WTC11 (cell line): ENCODE results near the gene PSMC3. TPM values are rescaled to one million over a fixed set of nuclear protein-coding genes. Genes with fewer than 3 reads are reported as not detected.

Source experiments
- ATAC-seq: fragments of 200-7000 bp; cut with Tn5 transposase; 2 replicates; pipeline ENCODE4 v1.10.0; 2021; ENCODE audit warnings: mild to moderate bottlenecking, moderate library complexity
- CTCF ChIA-PET: fragments of 300-600 bp; sonication (Branson Sonifier 250); formaldehyde crosslinking; loops from one replicate; lab custom pipeline; 2021; ENCODE audit warnings: antibody characterized with exemption; lab: Charles Lee
- POLR2A ChIA-PET: fragments of 350-600 bp; sonication (Branson Sonifier 250); formaldehyde crosslinking; loops from one replicate; lab custom pipeline; 2021; ENCODE audit warnings: antibody characterized with exemption; lab: Charles Lee
- DNase-seq: peaks from one replicate; pipeline ENCODE4 v3.0.0; 2021; ENCODE audit warnings: low spot score
- H3K27ac Mint-ChIP-seq: 2 replicates; pipeline ENCODE4 v1.8.0; 2021; ENCODE audit warnings: mixed read lengths
- H3K27me3 Mint-ChIP-seq: 2 replicates; pipeline ENCODE4 v1.8.0; 2021; ENCODE audit warnings: low read depth, mild to moderate bottlenecking, moderate library complexity, mixed read lengths
- H3K36me3 Mint-ChIP-seq: 2 replicates; pipeline ENCODE4 v1.8.0; 2021; ENCODE audit warnings: mixed read lengths
- H3K4me1 Mint-ChIP-seq: 2 replicates; pipeline ENCODE4 v1.8.0; 2022; ENCODE audit warnings: mixed read lengths
- H3K4me3 Mint-ChIP-seq: 2 replicates; pipeline ENCODE4 v1.8.0; 2021; ENCODE audit warnings: mild to moderate bottlenecking, moderate library complexity, mixed read lengths
- H3K9me3 Mint-ChIP-seq: 2 replicates; pipeline ENCODE4 v1.8.0; 2021; ENCODE audit warnings: mixed read lengths
- E2F1 ChIP-seq: sonication (generic); formaldehyde crosslinking; IDR thresholded peaks from 2 replicates; pipeline ENCODE4 v1.8.0; 2022; ENCODE audit warnings: mild to moderate bottlenecking, missing genetic modification reagents
- FOXK1 ChIP-seq: sonication (generic); formaldehyde crosslinking; IDR thresholded peaks from 2 replicates; pipeline ENCODE4 v1.8.0; 2022; ENCODE audit warnings: mild to moderate bottlenecking, moderate library complexity, missing genetic modification reagents
- JAZF1 ChIP-seq: fragments of 250-450 bp; sonication (Bioruptor Pico); IDR thresholded peaks from 2 replicates; pipeline ENCODE4 v1.9.0; 2021; ENCODE audit warnings: moderate library complexity, mild to moderate bottlenecking, inconsistent platforms
- NFATC4 ChIP-seq: fragments of 250-450 bp; sonication (Bioruptor Pico); IDR thresholded peaks from 2 replicates; pipeline ENCODE4 v1.9.0; 2021; ENCODE audit warnings: mild to moderate bottlenecking
- NFYB ChIP-seq: sonication (generic); formaldehyde crosslinking; conservative IDR thresholded peaks from 2 replicates; pipeline ENCODE4 v1.8.0; 2022; ENCODE audit warnings: low read depth, missing genetic modification reagents
- PRDM15 ChIP-seq: sonication (generic); formaldehyde crosslinking; IDR thresholded peaks from 2 replicates; pipeline ENCODE4 v1.8.0; 2022; ENCODE audit warnings: missing genetic modification reagents
- RELA ChIP-seq: sonication (generic); formaldehyde crosslinking; IDR thresholded peaks from 2 replicates; pipeline ENCODE4 v1.8.1; 2022; ENCODE audit warnings: missing genetic modification reagents, mild to moderate bottlenecking, borderline replicate concordance
- SMAD4 ChIP-seq: sonication (generic); formaldehyde crosslinking; IDR thresholded peaks from 2 replicates; pipeline ENCODE4 v1.8.0; 2022; ENCODE audit warnings: mild to moderate bottlenecking, missing genetic modification reagents
- TP53 ChIP-seq: sonication (generic); formaldehyde crosslinking; IDR thresholded peaks from 2 replicates; pipeline ENCODE4 v1.8.1; 2023; ENCODE audit warnings: mild to moderate bottlenecking, missing genetic modification reagents
- ZBTB43 ChIP-seq: sonication (generic); formaldehyde crosslinking; IDR thresholded peaks from 2 replicates; pipeline ENCODE4 v1.8.1; 2023; ENCODE audit warnings: mild to moderate bottlenecking, missing genetic modification reagents
- ZNF121 ChIP-seq: sonication (generic); formaldehyde crosslinking; IDR thresholded peaks from 2 replicates; pipeline ENCODE4 v1.8.0; 2023; ENCODE audit warnings: missing genetic modification reagents
- ZNF396 ChIP-seq: fragments of 250-450 bp; sonication (Bioruptor Pico); IDR thresholded peaks from 2 replicates; pipeline ENCODE4 v1.8.0; 2021; ENCODE audit warnings: mild to moderate bottlenecking, moderate library complexity, borderline replicate concordance
- ZNF416 ChIP-seq: fragments of 250-450 bp; sonication (Bioruptor Pico); IDR thresholded peaks from 2 replicates; pipeline ENCODE4 v1.9.0; 2021; ENCODE audit warnings: mild to moderate bottlenecking, inconsistent platforms
- ZNF423 ChIP-seq: fragments of 250-450 bp; sonication (Bioruptor Pico); IDR thresholded peaks from 2 replicates; pipeline ENCODE4 v2.1.2; 2022; ENCODE audit warnings: mild to moderate bottlenecking, moderate library complexity
- total RNA-seq: library from RNA; stranded (reverse); gene quantifications from 3 replicates; pipeline ENCODE4 v1.2.3, GENCODE V29; 2021
- TF ChIP-seq, protein P1 (sequence below): sonication (generic); formaldehyde crosslinking; IDR thresholded peaks from 2 replicates; pipeline ENCODE4 v1.8.1; 2022; ENCODE audit warnings: missing genetic modification reagents, borderline replicate concordance
- TF ChIP-seq, protein P2 (sequence below): sonication (generic); formaldehyde crosslinking; IDR thresholded peaks from 2 replicates; pipeline ENCODE4 v1.8.1; 2023; ENCODE audit warnings: mild to moderate bottlenecking, moderate library complexity, missing genetic modification reagents
- TF ChIP-seq, protein P3 (sequence below): sonication (generic); formaldehyde crosslinking; IDR thresholded peaks from 2 replicates; pipeline ENCODE4 v1.8.0; 2022; ENCODE audit warnings: mild to moderate bottlenecking, missing genetic modification reagents
- TF ChIP-seq, protein P4 (sequence below): sonication (generic); formaldehyde crosslinking; conservative IDR thresholded peaks from 2 replicates; pipeline ENCODE4 v1.8.1; 2023; ENCODE audit warnings: mild to moderate bottlenecking, low read depth, missing genetic modification reagents, moderate library complexity

PSMC3 gene
- total RNA-seq, 1 experiment from 2014 or later, result 162 TPM

GRCh38 chr11:47437218-47437745, 11.0 kb upstream of the PSMC3 start (continued):
- TF ChIP-seq, protein P1, sequence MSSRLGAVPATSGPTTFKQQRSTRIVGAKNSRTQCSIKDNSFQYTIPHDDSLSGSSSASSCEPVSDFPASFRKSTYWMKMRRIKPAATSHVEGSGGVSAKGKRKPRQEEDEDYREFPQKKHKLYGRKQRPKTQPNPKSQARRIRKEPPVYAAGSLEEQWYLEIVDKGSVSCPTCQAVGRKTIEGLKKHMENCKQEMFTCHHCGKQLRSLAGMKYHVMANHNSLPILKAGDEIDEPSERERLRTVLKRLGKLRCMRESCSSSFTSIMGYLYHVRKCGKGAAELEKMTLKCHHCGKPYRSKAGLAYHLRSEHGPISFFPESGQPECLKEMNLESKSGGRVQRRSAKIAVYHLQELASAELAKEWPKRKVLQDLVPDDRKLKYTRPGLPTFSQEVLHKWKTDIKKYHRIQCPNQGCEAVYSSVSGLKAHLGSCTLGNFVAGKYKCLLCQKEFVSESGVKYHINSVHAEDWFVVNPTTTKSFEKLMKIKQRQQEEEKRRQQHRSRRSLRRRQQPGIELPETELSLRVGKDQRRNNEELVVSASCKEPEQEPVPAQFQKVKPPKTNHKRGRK (CRISPR knock-in tag), result no peak
- TF ChIP-seq, protein P2, sequence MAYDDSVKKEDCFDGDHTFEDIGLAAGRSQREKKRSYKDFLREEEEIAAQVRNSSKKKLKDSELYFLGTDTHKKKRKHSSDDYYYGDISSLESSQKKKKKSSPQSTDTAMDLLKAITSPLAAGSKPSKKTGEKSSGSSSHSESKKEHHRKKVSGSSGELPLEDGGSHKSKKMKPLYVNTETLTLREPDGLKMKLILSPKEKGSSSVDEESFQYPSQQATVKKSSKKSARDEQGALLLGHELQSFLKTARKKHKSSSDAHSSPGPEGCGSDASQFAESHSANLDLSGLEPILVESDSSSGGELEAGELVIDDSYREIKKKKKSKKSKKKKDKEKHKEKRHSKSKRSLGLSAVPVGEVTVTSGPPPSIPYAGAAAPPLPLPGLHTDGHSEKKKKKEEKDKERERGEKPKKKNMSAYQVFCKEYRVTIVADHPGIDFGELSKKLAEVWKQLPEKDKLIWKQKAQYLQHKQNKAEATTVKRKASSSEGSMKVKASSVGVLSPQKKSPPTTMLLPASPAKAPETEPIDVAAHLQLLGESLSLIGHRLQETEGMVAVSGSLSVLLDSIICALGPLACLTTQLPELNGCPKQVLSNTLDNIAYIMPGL (CRISPR knock-in tag), result no peak
- TF ChIP-seq JAZF1 (CRISPR knock-in tag) (no peak), NFATC4 (no peak)

DNA sequence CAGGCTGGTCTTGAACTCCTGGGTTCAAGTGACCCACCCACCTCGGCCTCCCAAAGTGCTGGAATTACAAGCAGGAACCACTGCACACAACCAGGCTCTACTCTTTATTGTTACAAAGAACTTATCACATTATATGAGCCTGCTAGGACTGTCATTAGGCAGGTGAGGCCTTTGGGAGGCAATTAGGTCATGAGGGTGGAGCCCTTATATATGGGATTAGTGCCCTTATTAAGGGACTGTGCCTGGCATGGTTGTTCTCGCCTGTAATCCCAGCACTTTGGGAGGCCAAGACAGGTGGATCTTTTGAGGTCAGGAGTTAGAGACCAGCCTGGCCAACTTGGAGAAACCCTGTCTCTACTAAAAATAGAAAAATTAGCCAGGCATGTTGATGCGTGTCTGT, 10.5 kb upstream of the PSMC3 start:
- CTCF ChIA-PET, result interaction anchor here (0.6 to 1.5 kb wide), 2 partner anchors 17 to 26 kb away, joined by 3 to 4 read pairs; no protein-coding TSS in a partner anchor
- no peak for DNase-seq
- TF ChIP-seq FOXK1 (CRISPR knock-in tag), result no peak
- TF ChIP-seq, protein P3, sequence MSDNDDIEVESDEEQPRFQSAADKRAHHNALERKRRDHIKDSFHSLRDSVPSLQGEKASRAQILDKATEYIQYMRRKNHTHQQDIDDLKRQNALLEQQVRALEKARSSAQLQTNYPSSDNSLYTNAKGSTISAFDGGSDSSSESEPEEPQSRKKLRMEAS (CRISPR knock-in tag), result no peak
- no peak for TF ChIP-seq NFATC4
- TF ChIP-seq ZNF121 (CRISPR knock-in tag), result no peak
- no peak for TF ChIP-seq ZNF423 (CRISPR knock-in tag)
- no peak for TF ChIP-seq NFYB
- no peak for TF ChIP-seq TP53 (CRISPR knock-in tag)
- no peak for TF ChIP-seq PRDM15 (CRISPR knock-in tag)
- TF ChIP-seq, protein P4, sequence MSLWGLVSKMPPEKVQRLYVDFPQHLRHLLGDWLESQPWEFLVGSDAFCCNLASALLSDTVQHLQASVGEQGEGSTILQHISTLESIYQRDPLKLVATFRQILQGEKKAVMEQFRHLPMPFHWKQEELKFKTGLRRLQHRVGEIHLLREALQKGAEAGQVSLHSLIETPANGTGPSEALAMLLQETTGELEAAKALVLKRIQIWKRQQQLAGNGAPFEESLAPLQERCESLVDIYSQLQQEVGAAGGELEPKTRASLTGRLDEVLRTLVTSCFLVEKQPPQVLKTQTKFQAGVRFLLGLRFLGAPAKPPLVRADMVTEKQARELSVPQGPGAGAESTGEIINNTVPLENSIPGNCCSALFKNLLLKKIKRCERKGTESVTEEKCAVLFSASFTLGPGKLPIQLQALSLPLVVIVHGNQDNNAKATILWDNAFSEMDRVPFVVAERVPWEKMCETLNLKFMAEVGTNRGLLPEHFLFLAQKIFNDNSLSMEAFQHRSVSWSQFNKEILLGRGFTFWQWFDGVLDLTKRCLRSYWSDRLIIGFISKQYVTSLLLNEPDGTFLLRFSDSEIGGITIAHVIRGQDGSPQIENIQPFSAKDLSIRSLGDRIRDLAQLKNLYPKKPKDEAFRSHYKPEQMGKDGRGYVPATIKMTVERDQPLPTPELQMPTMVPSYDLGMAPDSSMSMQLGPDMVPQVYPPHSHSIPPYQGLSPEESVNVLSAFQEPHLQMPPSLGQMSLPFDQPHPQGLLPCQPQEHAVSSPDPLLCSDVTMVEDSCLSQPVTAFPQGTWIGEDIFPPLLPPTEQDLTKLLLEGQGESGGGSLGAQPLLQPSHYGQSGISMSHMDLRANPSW, result no peak
- TF ChIP-seq E2F1 (CRISPR knock-in tag), result no peak
- TF ChIP-seq ZBTB43 (CRISPR knock-in tag), result no peak
- TF ChIP-seq ZNF396 (CRISPR knock-in tag), result no peak
- TF ChIP-seq ZNF416 (CRISPR knock-in tag), result no peak
- TF ChIP-seq JAZF1 (CRISPR knock-in tag), result no peak
- TF ChIP-seq RELA (CRISPR knock-in tag), result no peak
- TF ChIP-seq SMAD4 (CRISPR knock-in tag), result no peak
- TF ChIP-seq, all 79 proteins: peak for 0
- Mint-ChIP-seq H3K4me1 (no peaks in the 10 kb centered on the region), H3K27ac (no peak overlapping the region), H3K4me3 (no peak overlapping the region), H3K9me3 (no peaks in the 10 kb centered on the region), H3K27me3 (no peaks in the 10 kb centered on the region), H3K36me3 (no peaks in the 10 kb centered on the region)
- no peak for ATAC-seq
- POLR2A ChIA-PET, result no interaction called here
